Astrocyte (in vitro differentiated cells and primary cell): ENCODE measurements around the gene MYH16.
"Not testable (repeated sequence)": the region's sequence is repeated elsewhere in the genome, so short reads cannot be mapped to it uniquely, and the experiment has no call there.

Experiments used
- CTCF ChIP-seq: IDR thresholded peaks from 2 replicates; pipeline ENCODE4 v1.5.1; 2011; ENCODE audit warnings: low read depth, mild to moderate bottlenecking, inconsistent platforms, low read length, moderate library complexity; ENCODE audit not compliant: insufficient read depth
- EZH2 ChIP-seq: IDR thresholded peaks from 2 replicates; pipeline ENCODE4 v1.6.1; 2012; ENCODE audit warnings: mild to moderate bottlenecking, low read length, inconsistent platforms; ENCODE audit not compliant: insufficient read depth

DNA sequence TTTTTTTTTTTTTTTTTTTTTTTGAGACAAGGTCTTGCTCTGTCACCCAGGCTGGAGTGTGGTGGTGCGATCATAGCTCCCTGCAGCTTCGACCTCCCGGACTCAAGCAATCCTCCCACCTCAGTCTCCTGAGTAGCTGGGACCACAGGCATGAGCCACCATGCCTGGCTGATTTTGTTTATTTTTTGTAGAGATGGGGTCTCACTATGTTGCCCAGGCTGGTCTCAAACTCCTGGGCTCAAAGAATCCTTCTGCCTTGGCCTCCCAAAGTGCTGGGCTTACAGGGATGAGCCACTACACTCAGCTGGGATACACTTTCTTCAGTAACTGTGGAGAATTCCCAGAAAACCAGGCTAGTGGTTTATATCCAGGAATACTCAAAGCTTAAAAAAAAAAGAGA, 78.0 kb downstream of the MYH16 start:
- TF ChIP-seq CTCF, EZH2: not testable (repeated sequence)
